IPS-NIHi11 (cell line): ENCODE data around the gene P3R3URF.

Source experiments
- DNase-seq: peaks from one replicate; pipeline ENCODE4 v3.0.0; 2012; ENCODE audit warnings: mixed read lengths, low spot score

The P3R3URF gene

DNA sequence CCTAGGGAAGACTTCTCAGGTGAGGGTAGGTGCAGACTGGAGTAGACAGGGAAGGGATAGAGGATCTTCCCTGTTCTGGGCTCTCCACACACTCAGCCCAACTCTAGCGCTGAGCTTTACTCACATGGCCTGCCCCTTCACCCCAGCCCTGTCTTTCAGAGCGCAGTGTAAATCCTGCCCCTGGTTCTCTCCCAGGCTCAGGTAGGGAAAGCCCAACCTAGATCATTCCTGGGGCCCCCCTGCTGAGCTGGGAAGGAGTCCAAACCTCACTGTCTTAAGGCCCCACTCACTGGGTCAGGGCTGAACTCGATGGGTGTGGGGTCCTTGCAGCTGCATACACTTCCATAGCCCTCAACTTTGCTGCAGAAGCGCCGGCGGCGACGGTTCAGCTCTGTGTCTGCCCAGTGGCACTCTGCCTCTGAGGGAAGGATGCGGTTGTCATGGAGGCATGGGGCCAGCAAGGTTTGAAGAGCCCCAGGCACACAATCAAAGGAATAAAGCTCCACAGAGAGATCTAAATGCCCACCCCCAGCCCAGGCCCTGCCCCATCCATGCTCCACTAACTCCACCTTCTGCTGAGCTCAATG is 17.8 kb upstream of the P3R3URF start:
- peak; percentile 44 for DNase-seq

GRCh38 chr1:46193285-46193684 is 17.0 kb upstream of the P3R3URF start:
- no peak for DNase-seq

- DNase-seq = no peak
Measured at GRCh38 chr1:46192171-46192570, 15.9 kb upstream of the P3R3URF start.

DNA sequence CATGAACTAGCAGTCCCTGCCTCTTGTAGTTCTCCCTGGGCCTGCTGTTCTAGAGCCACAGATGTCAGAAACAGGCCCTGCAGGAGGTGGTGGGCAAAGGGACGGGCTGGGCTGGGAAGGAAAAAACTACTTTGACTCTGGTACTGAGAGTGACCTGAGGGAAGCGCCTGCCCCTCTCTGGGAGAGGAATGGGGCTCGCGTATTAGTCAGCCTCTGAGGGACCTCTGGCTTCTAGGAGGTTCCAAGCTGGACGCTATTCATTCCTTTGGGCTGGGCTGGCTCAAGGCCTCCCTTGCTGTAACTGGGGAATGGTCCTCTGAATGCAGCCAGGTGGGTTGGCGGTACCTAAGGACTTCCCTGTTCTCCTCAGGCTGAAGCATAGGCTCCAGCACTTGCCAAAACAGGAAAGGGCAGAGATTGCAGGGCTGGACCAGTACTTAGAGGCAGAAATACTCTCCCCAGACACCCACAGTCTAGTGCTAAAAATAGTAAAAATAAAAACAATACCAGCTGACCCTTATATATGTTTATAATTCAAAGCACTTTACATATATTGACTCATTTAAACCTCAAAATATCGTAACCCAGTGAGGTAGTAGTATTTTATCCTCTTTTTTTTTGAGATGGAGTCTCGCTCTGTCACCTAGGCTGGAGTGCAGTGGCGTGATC is 14.9 kb upstream of the P3R3URF start:
- no peak for DNase-seq

GRCh38 chr1:46190539-46190938 is 14.3 kb upstream of the P3R3URF start:
- DNase-seq = no peak

DNA sequence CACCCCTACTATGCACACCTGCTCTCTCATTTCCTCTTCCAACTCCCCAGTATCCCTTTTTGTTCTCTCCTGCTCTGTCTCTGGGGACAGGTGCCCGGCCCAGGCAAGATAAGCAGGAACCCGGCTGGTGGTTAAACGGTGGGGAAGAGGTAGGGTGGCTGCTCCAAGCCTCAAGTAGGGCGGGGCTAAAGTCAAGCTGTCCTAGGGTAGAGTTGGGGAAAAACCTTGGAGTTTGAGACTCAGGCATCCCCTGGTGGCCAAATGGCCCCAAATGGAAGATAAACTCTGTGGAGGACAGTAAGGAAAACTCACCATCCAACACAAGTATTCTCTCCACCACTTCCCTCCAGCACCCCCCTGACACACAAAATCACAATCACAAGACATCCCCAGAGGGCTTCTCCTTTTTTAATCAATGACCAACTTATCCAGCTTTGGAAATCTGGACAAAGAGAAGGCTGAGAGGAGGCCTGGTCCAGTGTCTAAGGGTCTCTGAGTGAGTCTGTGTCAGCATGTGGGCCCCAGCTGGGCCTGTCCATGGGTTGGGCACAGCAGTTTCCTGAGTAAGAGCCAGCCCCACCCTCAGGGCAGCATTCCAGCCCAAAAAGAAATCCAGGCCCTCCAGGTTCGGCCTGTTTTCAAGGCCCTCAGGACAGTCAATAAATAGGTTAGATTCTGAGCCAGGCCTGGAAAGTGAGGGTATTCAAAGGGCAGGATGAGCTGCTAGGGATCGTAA is 12.2 kb upstream of the P3R3URF start:
- peak; percentile 44 for DNase-seq

DNA sequence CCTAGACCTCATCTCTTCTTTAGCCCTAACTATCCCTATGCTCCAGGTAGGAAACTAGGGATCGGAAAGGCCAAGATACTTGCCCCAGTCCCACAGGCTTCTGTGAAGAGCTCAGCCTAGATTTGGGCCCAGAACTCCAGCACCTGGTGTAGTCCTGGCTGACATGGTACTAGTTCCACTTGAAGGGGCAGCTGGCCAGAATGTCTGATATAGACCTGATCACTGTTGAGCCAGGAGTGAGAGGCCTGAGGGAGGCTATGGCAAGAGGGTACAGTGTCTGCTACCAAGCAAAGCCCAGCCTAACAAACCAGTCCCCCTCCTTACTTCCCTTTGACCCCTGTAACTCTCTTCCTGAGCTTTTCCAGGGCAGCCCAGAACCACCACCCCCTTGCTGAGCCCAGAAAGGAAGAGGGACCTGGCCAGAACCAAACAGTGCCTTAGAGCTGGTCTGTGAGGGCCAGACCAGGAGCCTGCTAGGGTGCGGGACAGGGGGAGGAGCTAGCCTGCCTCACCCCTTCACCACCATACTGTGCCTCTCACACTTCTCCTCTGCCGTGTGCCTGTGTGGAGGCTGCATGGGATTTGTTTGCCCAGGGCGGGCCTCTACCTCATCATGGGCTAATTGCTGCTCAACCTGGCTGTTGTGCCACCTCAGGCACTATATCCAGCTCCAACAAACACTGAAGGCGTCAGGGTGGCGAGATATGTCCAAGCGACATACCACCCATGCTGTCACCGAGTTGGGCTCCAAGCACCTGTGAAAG is 11.0 kb upstream of the P3R3URF start:
- DNase-seq = no peak

- DNase-seq = no peak
Measured at GRCh38 chr1:46186076-46186475, 9.8 kb upstream of the P3R3URF start.

- DNase-seq = no peak
Measured at GRCh38 chr1:46184920-46185658, 8.8 kb upstream of the P3R3URF start.

- DNase-seq = no peak
Measured at GRCh38 chr1:46183926-46184557, 7.8 kb upstream of the P3R3URF start.

- peak; percentile 41 for DNase-seq
Measured at GRCh38 chr1:46183079-46183847, 7.0 kb upstream of the P3R3URF start.

GRCh38 chr1:46181343-46182260 is 5.3 kb upstream of the P3R3URF start:
- no peak for DNase-seq

DNA sequence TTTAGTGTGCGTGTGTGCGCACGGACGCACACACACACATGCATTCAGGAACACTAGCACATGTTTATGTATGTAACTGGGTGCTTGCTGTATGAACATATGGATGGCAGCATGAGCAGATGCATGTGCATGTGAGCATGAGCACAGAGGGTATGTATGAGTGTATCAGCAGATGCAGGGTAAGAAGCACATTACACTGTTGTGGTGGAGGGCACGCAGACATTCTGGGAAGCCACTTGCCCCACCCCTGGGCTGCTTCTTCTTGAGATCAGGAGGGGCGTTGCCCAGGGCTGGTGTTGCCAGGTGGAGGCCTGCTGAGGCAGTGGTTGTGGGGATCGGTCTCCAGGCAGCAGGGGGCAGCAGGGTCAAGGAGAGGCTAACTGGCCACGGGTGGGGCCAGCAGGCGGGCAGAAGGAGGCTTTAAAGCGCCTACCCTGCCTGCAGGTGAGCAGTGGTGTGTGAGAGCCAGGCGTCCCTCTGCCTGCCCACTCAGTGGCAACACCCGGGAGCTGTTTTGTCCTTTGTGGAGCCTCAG is 3.9 kb upstream of the P3R3URF start:
- DNase-seq = peak; percentile 66

DNA sequence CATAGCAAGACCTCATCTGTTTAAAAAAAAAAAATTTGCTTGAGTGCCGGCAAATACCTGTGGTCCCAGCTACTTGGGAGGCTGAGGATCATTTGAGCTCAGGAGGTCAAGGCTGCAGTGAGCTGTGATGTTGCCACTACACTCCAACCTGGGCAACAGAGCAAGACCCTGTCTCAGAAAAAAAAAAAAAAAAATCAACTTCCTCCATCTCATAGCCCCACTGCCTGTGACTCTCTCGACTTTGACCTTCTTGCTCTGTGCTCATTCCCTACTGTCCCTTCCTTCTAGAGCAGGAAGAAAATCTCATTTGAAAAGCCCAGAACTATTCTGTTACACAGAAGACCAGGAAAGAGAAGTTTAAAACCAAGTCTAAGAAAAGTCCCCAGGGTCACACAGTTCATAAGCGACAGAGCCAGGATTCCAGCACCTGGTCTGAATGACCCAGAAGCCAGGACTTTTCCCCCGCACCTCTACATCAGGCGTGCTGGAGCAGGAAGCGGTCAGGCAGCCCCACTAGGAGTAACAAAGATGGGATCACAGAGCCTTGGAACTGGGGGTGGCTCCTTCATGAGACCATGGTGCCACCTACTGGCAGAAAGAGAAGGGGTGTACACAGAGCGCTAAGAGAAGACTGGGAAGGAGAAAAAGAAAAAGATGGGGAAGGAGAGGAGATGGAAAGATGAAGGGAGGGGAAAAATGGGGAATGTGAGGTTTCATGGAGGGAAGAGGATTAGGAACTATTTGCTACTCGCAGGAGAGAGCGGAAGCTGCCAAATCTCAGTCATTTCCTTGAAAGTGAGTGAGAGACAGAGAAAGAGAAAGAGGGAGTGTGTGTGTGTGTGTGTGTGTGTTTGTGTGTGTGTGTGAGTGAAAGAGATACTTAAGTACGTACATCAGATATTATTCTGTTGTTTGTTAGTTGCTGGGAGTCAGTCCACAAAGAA is 3.1 kb upstream of the P3R3URF start:
- DNase-seq = peak; percentile 90

- DNase-seq = no peak
Measured at GRCh38 chr1:46175243-46175642, 1.0 kb downstream of the P3R3URF start.

DNA sequence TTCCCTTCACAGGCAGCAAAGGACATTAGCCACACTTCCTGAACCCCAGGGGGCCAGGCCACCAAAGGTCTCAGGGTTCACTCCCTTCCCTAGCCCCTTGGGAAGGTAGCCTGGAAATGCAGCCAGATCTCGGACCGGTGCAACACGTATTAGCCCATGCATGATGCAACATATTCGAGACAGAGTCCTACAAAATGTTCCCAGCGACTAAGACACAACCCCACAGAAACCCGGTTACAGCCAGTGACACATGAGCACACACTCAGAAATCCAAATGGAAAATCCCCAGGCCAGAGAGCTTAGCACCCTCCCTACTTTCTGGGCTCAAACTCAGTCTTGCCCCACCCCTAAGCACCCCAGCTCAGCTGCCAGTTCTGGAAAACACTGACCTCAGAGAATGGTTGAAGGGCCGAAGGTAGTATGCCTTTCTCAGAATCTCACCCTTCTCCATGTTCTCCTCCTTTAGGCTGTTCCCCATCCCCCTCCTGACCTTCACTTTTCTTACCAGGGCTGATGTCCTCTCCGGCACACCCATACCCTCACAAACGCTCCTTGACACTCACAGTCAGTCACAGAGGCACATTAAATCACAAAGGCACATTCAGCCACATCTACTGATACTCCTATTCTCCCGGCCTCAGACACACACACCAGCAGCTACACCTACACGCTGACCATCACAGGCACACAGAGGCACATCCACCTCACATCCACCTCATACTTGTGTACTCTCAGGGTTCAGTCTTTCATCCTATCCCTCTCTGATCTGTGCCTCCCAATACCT is 1.6 kb downstream of the P3R3URF start, which contains the start of gene TSPAN1:
TSS of gene TSPAN1 (plus strand) at position 640 of the 784 bp plus-strand sequence. CDS start 6,021 bp downstream, outside the sequence.
- no peak for DNase-seq

GRCh38 chr1:46173361-46173856 is 2.9 kb downstream of the P3R3URF start:
- no peak for DNase-seq
